Heart right ventricle (tissue), 16 donors: Measurements from ENCODE around the gene PERP. TPM values are rescaled to one million over a fixed set of nuclear protein-coding genes. Genes with fewer than 3 reads are reported as not detected.

ENCODE experiments used
- ATAC-seq, 8 donors: fragments of 200-7000 bp; cut with Tn5 transposase; one replicate each; pipeline ENCODE4 v1.9.1; 2020; ENCODE audit warnings: mild to moderate bottlenecking in 8 of 8, moderate library complexity in 8 of 8, moderate number of reproducible peaks in 1 of 8
- DNase-seq, 2 donors: peaks; one replicate each; pipeline ENCODE4 v3.0.0-alpha.2; 2020
- H3K27ac ChIP-seq, 10 donors: fragments of 200-600 bp; sonication (generic) in 2 of 10; one replicate each; pipeline versions ENCODE4 v1.5.0 to v1.8.0; 2020 to 2022; ENCODE audit warnings: mild to moderate bottlenecking in 3 of 10
- H3K27me3 ChIP-seq, 7 donors: fragments of 200-600 bp; one replicate each; pipeline ENCODE4 v1.8.0; 2021 to 2022; ENCODE audit warnings: mild to moderate bottlenecking in 2 of 7
- H3K36me3 ChIP-seq, 9 donors: fragments of 200-600 bp; sonication (generic) in 1 of 9; one replicate each; pipeline versions ENCODE4 v1.5.0 to v1.8.0; 2020 to 2022; ENCODE audit warnings: mild to moderate bottlenecking in 2 of 9
- H3K4me1 ChIP-seq, 9 donors: fragments of 200-600 bp; sonication (generic) in 1 of 9; one replicate each; pipeline versions ENCODE4 v1.5.0 to v1.8.0; 2020 to 2022; ENCODE audit warnings: mild to moderate bottlenecking in 4 of 9
- H3K4me3 ChIP-seq, 10 donors: fragments of 200-600 bp; sonication (generic) in 2 of 10; one replicate each; pipeline versions ENCODE4 v1.5.0 to v1.8.0; 2020 to 2022; ENCODE audit warnings: mild to moderate bottlenecking in 7 of 10, moderate library complexity in 2 of 10
- H3K9me3 ChIP-seq, 11 donors: fragments of 200-600 bp in 10 of 11; sonication (generic) in 2 of 11; one replicate each; pipeline versions ENCODE4 v1.5.0 to v1.8.0; 2013 to 2022; ENCODE audit warnings: mild to moderate bottlenecking in 2 of 11, control low read depth in 1 of 11, moderate library complexity in 1 of 11
- WGBS, 2 donors: extraction: QIAGEN DNeasy Blood & Tissue Kit; methylation state at CpG; one replicate each; pipeline ENCODE4 v1.1.7; 2013; ENCODE audit warnings: inconsistent platforms in 1 of 2; 5-methylcytosine and 5-hydroxymethylcytosine counted together
- intact Hi-C, 10 donors: fragments of 100-400 bp; cut with DNase I; formaldehyde crosslinking; loops; one replicate each; pipeline versions ENCODE4 v1.11.1 to v1.14.2; 2022
- polyA plus RNA-seq, 2 donors: library from polyadenylated mRNA; stranded (reverse); fragments of 200-250 nt; gene quantifications; one replicate each; pipeline ENCODE4 v1.2.3, GENCODE V29; 2013
- total RNA-seq, 10 donors: library from RNA; stranded (reverse); fragmentation: NEBNext Ultra II Directional in 3 of 10; extraction: Animal tissue kit (Norgen Biotek cat#: 25700) in 3 of 10; gene quantifications; one replicate each; pipeline versions ENCODE4 v1.2.1 to v1.2.4, GENCODE V29; 2021 to 2023
- TF ChIP-seq, protein P1 (sequence below), 9 donors: fragments of 200-600 bp; sonication (generic) in 2 of 9; IDR thresholded peaks; one replicate each; pipeline versions ENCODE4 v1.5.0 to v1.8.0; 2021 to 2022; ENCODE audit warnings: antibody characterized with exemption in 9 of 9, mild to moderate bottlenecking in 5 of 9, moderate library complexity in 1 of 9
- donor health status: Arrhythmogenic right ventricular cardiomyopathy.
- donor health status: ischemic (EF 13 %, LVEDD 7.1; RV severe dilation, severe dysfunction).
- donor health status: healthy with polysubstance abuse.
- donor health status: DM: no; HTN: yes; CAD: no.
- donor health status: DM: no; HTN: no; CAD: no.
- donor health status: ischemic (EF 25% LVEDD 6.9; RV normal size, moderate dysfunction).
- donor health status: ischemic (EF 25% LVEDD 5.7; RV mildly dilated, moderate dysfunction).
- donor health status: healthy.
- donor health status: DM: yes; HTN: yes; CAD: no.
- donor health status: Ischemic cardiomyopathy.
- donor health status: ischemic (EF 35%, LVEDD 5.7; RV mildly dilated, moderate dysfunction).
- donor health status: nonischemic (EF 11% LVEDD 7.7; RV severe dilation, severe dysfunction).
- donor health status: DM: yes; HTN: yes; CAD: no.
- donor health status: PGD.
- donor health status: ischemic (EF 29% LVEDD 5.4; RV normal size, mild dysfunction).
- donor health status: nonischemic (EF 23%, LVEDD 6.1; RV moderate dilation, normal function).

PERP gene
- total and polyA plus RNA-seq, 12 donors: 29.3 to 70.1 (median 55.4) TPM

DNA sequence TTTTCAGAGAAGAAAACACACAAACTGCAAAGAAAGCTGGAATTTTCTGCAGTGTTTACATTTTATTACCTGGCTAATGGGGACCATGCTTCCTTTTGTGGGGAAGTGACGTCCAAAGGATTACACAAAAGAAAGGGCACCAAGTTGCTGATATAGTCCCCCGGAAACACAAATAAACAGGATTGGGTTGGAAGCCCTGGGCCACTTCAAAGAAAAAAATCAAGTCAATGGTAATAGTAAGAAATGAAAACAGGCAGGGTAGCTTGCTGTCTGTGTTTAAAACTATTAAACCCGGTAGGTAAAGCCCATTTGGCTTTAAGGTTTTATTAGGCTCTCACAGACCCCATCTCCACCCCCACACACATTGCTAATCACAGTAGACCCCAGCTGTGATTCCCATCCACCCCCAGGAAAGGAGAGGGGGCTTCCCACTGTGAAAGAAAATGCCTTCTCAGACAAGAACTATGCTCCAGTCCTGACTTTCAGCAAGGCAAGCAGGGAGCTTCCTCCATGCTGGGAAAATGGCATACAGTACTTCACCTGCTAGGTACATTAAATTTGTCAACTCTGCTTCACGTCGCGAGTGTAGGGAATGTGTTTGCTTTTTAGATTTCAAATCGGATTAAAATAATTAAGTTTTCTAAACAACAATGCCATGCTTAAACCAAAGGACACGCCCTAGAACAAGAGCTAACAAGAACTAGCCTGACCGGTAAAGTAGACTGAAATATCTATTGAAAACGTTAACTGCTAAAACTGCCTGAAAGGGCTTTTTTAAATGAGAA is 1.1 kb downstream of the PERP start:
- Histone ChIP-seq H3K36me3 (no peaks in the 10 kb centered on the region), H3K27me3 (peaks cover 0 to 58% (median 21%) of the 10 kb centered on the region in 7 donors), H3K9me3 (no peaks in the 10 kb centered on the region), H3K4me3 (peak overlapping the region; percentile 42 to 87 (median 76)), H3K4me1 (peaks cover 0 to 22% (median 13%) of the 10 kb centered on the region in 9 donors), H3K27ac (peak overlapping the region; percentile 13 to 91 (median 84))
- DNase-seq (no peak), ATAC-seq (peak in 3 of 8 donors; percentile 32 to 39 (median 35))
- TF ChIP-seq, protein P1, sequence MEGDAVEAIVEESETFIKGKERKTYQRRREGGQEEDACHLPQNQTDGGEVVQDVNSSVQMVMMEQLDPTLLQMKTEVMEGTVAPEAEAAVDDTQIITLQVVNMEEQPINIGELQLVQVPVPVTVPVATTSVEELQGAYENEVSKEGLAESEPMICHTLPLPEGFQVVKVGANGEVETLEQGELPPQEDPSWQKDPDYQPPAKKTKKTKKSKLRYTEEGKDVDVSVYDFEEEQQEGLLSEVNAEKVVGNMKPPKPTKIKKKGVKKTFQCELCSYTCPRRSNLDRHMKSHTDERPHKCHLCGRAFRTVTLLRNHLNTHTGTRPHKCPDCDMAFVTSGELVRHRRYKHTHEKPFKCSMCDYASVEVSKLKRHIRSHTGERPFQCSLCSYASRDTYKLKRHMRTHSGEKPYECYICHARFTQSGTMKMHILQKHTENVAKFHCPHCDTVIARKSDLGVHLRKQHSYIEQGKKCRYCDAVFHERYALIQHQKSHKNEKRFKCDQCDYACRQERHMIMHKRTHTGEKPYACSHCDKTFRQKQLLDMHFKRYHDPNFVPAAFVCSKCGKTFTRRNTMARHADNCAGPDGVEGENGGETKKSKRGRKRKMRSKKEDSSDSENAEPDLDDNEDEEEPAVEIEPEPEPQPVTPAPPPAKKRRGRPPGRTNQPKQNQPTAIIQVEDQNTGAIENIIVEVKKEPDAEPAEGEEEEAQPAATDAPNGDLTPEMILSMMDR (IDR thresholded peaks at IDR 0.05): no peak
- intact Hi-C loops: loop anchor here in 9 of 10 donors (5.0 to 10.0 kb wide), 5 partner anchors 104 to 411 kb away; no protein-coding TSS in a partner anchor
- WGBS, 2 donors: 19 to 27% methylated on average over 10 of the region's 10 CpGs

DNA sequence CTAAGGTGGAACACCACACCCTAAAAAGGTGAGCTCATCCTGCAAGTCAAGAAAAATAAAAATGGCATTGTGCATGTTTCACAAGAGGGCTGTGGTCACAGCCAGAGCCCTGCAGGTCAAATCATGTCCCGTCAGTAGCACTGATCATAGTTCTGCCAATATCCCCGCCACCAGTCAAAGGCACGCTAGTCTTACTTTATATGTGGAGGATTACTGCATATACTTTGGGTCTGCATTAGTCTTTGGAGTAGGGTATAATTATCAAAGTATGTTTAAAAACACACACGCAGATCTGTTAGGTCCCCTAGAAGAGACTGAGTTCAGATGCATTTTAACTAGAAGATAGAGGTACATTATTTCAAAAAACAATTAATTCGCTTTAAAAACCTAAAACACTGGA is 1.8 kb downstream of the PERP start:
- intact Hi-C loops: loop anchor here in 9 of 10 donors (5.0 to 10.0 kb wide), 5 partner anchors 103 to 411 kb away; no protein-coding TSS in a partner anchor
- DNase-seq: no peak
- Histone ChIP-seq H3K27ac (peak overlapping the region in 9 of 10 donors; percentile 31 to 91 (median 85)), H3K27me3 (peaks cover 0 to 56% (median 21%) of the 10 kb centered on the region in 7 donors), H3K9me3 (no peaks in the 10 kb centered on the region), H3K4me3 (peak overlapping the region in 9 of 10 donors; percentile 50 to 87 (median 76)), H3K36me3 (no peaks in the 10 kb centered on the region), H3K4me1 (peaks cover 0 to 22% (median 13%) of the 10 kb centered on the region in 9 donors)
- TF ChIP-seq, protein P1 (IDR thresholded peaks at IDR 0.05): no peak
- WGBS, 2 donors: 51 to 68% methylated on average over 5 of the region's 5 CpGs
- no peak for ATAC-seq

DNA sequence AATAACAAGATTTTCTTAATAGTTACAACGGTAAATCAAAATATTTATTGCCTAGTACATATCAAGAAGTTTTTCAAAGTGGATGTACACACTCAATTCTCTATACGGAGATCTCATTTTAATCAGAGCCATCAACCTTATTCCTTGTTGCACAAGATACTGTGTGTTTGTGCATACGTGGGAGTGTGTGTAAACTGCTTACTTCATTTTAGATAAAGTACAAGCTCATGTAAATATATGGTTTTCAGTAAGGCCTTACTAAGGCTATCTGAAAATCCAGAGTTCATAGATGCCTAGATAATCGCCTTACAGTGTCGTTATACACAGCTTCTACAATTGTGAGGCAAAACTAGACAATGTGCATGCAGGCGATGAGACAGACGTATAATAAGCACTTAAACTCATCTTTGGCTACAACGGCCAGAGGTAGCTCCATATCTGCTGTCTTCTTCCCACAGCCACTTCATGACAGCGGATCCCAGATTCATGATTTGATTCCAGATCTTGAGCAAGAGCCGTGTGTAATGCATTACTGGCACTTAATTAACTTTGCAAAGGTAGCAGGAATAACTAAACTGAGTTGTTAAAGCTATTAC is 2.5 kb downstream of the PERP start:
- ATAC-seq (no peak), DNase-seq (no peak)
- Histone ChIP-seq H3K4me1 (peaks cover 0 to 24% (median 18%) of the 10 kb centered on the region in 9 donors), H3K27ac (peak overlapping the region in 5 of 10 donors; percentile 80 to 91 (median 86)), H3K9me3 (no peaks in the 10 kb centered on the region), H3K27me3 (peaks cover 0 to 60% (median 21%) of the 10 kb centered on the region in 7 donors), H3K36me3 (no peaks in the 10 kb centered on the region), H3K4me3 (peak overlapping the region in 8 of 10 donors; percentile 8 to 87 (median 76))
- WGBS, 2 donors: 52 to 57% methylated on average over 10 of the region's 10 CpGs
- intact Hi-C loops: loop anchor here in 9 of 10 donors (5.0 to 10.0 kb wide), 5 partner anchors 102 to 410 kb away; no protein-coding TSS in a partner anchor
- TF ChIP-seq, protein P1 (IDR thresholded peaks at IDR 0.05): no peak

DNA sequence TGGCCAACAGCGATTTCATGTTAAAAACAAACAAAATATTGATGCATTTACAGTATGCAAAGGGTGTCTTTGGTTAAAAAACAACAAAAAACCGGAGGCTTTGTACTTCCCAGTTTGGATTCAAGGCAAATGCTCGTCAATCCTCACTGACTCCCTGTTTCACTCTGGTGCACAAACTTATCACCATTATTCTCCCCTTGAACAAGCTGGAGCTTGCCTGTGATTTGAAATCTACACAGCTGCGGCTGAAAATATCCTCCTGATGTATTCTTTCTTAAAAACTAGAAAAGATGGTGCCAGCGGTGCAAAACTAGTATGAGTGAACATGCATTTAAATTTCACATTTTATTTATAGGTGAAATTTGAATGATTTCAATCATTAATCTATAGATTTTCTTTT is 3.3 kb downstream of the PERP start:
- intact Hi-C loops: loop anchor here in 4 of 10 donors (10.0 kb wide), 2 partner anchors 399 to 409 kb away; no protein-coding TSS in a partner anchor
- ATAC-seq: no peak
- DNase-seq: no peak
- H3K27ac ChIP-seq: peak overlapping the region in 6 of 10 donors; percentile 15 to 91 (median 80)
- H3K36me3 ChIP-seq: no peaks in the 10 kb centered on the region
- WGBS, 2 donors: 46 to 62% methylated on average over 5 of the region's 5 CpGs
- no peaks in the 10 kb centered on the region for H3K9me3 ChIP-seq
- TF ChIP-seq, protein P1 (IDR thresholded peaks at IDR 0.05): no peak
- H3K27me3 ChIP-seq: peaks cover 0 to 56% (median 21%) of the 10 kb centered on the region in 7 donors
- no peak overlapping the region for H3K4me3 ChIP-seq
- peaks cover 0 to 24% (median 18%) of the 10 kb centered on the region in 9 donors for H3K4me1 ChIP-seq
